Cerebellar nuclear complex (tissue), 1 donor: ENCODE data around the gene FCRL5.
"Not testable (repeated sequence)": the region's sequence is repeated elsewhere in the genome, so short reads cannot be mapped to it uniquely, and the experiment has no call there.

Source experiments
- DNase-seq, 2 experiments: peaks; one replicate each; lab custom pipeline; 2025; lab: John Stamatoyannopoulos, UW

Gene FCRL5

DNA sequence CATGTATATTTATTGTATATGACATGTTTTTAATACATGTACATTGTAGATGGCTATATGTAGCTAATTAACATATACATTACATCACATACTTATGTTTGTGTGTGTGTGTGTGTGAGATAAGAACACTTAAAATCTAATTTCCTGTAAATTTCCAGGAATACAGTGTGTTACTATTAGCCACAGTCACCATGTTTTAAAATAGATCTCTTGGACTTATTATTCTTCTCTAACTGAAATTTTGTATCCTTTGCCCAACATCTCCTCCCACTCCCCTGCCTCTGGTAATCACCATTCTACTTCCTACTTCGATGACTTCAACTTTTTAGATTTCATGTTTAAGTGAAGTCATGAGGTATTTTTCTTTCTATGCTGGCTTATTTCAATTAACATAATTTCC, 64.8 kb downstream of the FCRL5 start:
- no peak for DNase-seq

DNA sequence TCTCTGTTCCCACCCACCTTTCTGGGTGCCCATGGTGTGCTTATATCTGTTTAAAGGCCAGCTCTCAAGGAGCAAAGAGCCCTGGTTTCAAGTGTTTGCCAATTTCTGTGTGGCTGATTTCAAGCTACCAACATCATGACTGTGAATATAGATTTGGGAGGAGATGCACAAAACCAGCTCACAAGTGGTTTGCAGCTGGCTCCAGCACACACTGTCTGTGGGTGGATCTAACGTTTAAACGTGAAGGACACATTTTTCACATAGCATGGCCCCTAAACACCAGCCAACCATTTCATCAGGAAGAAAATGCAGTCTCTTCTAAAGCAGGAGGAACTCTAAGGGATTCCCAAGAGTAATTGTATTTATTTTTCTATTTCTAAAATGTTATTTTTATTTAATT, 65.2 kb downstream of the FCRL5 start:
- no peak for DNase-seq

DNA sequence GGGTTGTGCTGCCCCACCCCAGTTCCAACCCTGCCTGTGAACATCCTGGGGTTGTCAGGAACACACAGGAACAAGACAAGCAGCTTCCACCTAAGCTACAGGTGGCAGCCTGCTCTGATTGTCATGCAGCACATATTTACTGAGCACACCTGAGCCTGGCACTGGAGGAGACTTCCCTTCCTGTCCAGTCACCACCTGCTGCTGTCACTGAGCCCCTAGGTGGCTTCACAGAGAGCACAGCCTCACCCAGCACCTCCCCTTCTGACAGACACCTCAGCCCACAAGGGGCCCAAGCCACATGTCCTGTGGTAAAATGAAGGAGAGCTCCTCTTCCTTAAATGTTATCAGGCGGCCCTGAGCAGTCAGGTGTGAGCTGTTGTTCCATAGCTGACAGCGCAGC, 65.9 kb downstream of the FCRL5 start:
- not testable (repeated sequence) for DNase-seq

DNA sequence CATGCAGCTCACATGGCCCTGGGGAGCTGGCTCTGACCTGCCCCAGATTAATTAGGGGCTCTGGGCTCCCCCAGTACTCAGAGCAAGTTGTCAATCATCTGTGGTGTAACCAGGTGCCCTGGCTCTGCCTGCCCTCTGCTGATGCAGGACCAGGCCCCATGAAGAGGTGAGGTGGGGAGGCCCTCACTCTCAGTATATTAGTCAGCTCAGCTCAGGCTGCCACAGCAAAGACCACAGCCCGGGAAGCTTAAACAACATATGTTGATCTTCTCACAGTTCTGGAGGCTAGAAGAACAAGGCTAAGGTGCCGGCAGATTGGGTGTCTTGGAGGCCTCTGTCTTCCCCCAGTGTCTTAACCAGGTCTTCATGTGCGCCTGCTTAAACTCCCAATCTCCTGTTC, 66.5 kb downstream of the FCRL5 start:
- no peak for DNase-seq

DNA sequence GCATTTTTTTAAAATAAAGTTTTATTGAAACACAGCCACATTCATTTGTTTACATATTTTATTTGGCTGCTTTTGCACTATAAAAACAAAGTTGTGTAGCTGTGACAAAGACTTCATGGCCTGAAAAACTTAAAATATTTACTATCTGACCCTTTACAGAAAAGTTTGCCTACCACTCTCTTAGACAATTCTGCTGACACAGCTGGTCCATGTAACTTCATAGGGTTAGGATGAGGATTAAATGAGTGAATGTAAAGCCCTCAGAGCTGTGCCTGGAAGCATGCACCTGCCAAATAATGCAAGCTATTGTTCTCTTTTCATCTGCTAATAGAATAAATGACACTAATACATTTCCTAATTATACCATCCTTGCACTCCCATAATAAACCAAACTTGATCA, 67.7 kb downstream of the FCRL5 start:
- no peak for DNase-seq

DNA sequence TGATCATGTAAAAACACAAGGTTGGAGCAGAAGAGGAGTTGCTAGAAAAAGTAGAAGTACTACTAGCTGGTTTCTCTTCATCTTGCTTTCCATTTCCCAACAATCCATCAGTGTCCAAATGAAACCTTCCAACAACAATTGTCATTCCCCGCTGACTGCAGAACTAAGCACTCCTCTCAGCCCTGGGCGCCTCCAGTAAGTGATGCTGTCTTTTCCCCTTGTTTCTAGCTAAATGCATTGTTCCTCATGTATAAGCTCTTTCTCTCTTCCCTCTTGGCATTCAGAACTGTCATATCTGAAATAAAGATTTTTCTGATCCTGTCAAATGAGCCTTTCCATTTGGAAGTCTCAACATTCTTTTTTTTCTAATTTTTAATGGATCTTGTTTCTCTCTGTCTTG, 68.7 kb downstream of the FCRL5 start:
- DNase-seq = no peak

DNA sequence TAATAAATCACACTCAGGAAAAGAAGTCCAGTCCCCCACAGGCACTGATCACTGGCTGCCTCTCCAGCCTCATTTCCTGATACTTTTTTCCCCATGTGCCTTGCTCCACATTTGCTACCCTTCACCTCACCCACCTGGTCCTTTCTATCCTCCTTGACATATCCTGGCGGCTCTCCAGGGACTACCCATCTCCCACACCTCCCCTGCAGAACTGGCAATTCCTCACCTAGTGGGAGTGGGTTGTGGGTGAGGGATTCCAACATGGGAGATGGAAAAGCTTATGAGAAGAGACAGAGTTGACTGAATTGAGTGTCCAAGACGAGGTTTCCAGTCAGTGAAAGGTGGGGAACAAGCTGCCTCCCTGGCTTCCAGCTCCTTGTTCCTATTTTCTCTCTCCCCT, 69.6 kb downstream of the FCRL5 start:
- DNase-seq = no peak

DNA sequence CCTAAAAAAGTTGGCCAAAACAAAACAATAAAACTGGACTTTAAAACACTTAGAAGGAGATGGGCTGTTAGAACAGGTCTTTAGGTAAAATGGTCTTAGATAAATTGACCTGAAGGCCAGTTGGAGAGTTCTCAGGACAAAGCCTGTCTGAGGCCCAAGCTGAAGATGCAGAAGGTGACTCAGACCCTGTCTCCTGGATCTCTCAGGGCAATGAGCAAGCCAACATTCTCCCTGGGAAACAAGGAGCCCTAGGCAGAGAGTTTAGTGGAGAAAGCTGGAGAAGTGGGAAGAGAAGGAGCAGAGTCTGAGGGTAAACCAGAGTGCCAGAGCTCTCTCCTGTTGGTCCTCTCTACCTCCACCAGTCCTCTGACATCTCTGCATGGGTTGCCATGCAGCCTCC, 70.1 kb downstream of the FCRL5 start:
- no peak for DNase-seq

DNA sequence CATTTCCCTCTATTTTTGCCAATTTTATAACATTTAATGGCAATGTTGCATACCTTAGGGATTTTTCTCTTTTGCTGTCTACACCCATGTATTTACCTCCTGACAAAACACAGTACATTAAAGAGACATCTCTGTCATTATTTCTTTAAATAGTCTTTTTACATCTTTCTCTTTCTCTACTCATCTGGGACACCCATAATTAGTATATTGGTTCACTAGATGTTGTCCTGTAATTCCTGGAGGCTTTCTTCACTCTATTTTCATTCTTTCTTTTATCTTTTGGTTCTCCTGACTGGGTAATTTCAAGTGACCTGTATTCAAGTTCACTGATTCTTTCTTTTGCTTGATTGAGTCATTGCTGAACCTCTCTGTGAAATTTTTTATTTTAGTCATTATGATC, 74.3 kb downstream of the FCRL5 start:
- DNase-seq = no peak

DNA sequence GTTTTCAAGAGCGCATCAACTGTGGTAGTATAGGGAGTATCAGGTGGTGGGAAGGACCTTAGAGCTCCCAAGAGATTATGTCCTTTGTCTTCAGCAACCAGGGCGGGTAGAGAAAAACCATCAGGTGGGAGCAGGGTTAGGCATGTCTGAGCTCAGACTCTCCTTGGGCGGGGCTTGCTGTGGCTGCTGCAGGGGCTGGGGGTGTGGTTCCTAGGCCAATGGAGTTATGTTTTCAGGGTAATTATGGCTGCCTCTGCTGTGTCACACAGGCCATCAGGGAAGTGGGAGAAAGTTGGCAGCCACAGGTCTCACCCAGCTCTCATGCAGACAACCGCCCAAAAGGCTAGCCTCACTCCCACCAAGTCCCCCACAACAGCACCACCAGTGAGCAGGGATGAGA, 74.9 kb downstream of the FCRL5 start:
- no peak for DNase-seq

DNA sequence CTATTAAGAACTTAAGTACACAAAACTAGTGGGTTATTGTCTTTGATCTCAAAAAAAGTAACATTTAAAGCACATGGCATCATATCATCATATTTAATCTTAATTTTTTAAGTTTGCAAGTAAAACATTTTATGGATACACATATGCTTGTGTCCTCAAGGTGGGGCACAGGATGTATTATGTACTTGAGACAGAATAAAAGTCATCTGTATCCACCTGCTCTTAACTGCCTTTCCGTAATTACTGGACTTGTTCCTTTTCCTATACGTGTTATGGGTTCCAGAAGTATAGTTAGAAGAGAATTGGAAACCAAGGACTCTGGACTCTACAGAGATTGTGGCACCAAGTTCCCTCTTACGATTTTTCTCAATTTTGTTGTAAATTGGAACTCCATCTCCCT, 79.4 kb downstream of the FCRL5 start:
- DNase-seq = no peak

DNA sequence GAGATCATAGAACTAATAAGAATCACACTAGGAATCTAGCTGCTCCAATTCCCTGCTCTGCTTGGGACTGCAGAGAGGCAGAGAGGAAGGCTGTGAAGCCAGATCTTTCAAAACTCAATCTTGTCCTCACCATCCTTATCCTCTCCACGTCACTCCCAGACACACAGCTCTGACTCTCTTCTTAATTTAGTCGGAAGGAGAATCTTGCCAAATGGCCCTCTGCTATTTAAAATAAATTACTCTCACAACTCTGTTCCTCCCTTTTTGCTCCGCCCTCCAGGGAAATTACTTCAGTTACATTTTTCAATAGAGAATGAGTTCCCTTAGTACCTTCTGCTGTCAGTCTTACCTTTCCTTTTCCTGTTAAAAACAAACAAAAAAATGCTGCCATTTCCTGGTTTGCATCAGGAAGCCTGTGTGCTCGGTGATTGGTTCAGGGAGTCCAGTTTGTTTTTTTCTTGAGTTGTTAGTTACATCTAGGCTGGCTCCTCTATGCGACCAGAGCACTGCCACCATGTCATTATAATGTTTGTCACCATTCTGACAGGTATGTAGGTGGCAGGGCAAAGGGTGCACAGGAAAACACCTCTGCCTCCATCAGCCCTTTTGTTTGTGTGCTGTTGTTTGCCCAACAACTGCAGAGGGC, 80.1 kb downstream of the FCRL5 start:
- no peak for DNase-seq

DNA sequence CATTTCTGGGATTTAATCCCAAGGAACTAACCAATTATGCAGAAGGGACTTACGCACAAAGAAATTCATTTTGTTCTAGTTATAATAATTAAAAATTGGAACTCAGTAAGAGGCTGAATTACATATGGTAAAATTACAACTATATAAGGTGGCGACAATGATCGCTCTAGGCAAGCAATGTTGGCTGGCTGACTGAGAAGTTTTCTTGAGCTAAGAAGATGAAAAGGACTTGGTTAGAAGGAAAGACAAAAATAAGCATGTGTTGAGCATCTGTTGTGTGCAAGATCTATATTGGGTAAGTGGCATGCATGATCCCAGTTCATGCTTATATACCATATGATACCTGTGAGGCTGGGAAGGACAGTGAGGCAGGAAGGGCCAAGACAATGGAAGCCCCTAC, 80.8 kb downstream of the FCRL5 start:
- no peak for DNase-seq

DNA sequence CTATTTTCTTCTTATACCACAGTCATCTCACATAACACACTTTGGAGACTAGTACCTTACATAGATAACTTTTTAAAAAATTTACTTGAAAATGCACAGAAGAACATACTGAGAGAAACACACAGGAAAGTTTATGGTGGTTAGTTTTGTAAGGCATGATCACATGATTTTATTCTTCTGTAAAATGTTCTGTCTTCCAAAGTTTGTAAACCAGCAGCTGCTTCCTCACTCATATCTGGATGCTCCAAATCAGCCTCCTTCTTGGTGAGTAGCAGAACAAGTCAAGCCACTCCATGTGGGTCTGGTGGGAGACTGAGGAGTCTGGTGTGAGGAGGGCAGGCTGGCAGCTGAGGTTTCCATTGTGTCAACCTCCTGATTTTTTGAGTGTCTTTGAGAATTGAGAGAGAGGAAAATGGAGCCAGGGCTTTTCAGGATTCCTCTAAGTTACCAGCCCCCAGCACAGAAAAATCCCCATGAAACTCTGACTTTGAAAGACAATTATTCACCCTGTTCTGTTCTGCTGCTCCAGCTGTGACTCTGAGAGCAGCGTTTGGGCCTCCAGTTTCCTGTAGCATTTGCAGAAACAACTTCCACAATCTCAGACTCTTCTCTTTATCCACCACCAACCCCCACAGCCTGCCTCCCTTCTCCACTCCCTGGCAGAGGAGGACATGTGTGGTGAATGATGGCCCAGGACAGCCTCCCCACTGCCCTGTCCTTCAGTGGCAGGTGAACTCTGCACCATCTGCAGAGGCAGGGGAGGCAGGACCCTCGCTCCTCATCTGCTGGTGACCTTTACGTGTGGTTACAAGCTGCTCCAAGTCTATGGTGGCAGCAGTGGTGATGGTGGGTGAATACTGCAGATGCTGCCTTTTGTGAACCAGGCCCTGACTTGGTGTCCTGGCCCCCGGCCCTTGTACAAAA, 82.3 kb downstream of the FCRL5 start:
- DNase-seq = no peak

DNA sequence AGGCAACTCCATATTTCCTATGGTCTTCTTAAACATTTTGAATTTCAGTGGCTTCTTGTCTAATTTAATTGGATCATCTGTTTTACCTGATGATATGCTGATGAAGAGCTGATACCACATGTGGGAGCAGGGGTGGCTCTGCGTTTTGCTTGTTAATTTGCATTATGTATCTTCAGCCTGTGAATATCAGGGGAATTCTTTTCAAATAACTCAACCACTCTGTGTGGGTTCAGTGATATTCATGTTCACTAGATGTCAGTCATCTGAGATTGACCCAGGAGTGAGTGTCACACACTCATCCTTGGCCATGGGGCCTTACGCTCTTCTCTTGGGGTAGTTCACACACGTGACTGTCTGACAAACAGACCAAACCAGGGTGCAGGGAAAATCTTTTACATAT, 83.0 kb downstream of the FCRL5 start:
- DNase-seq = no peak

DNA sequence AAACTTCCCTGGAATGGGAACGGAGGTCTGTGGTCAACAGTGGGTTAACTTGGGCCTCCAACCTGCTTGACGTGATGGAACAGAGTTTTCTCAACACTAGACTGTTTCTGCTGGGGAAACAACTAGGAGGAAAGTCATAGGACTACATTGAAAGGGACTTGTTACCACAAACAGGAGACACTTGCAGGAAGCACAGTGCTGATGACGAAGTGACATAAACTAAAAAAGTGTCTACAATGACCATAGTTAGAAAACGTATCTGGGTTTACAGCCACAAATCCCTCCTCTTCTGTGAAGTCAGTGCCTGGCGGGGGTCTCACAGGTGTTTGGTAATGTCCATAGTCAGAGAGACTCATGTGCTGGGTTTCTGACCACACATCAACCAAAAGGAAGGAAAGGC, 86.3 kb downstream of the FCRL5 start:
- DNase-seq = no peak
